Left lung (tissue), 10 donors: ENCODE measurements around the gene PIP5K1B. TPM values are rescaled to one million over a fixed set of nuclear protein-coding genes. Genes with fewer than 3 reads are reported as not detected.

Experiments
- ATAC-seq: fragments of 200-7000 bp; cut with Tn5 transposase; one replicate; pipeline ENCODE4 v1.9.1; 2020; ENCODE audit warnings: moderate library complexity
- DNase-seq, 4 donors: peaks; one replicate each; pipeline ENCODE4 v3.0.0-alpha.2; 2013 to 2020
- H3K27ac ChIP-seq, 2 donors: fragments of 200-600 bp; sonication (generic) in 1 of 2; one replicate each; pipeline versions ENCODE4 v1.5.0 to v1.8.0; 2020 to 2021
- H3K27me3 ChIP-seq, 2 donors: fragments of 200-600 bp; sonication (generic) in 1 of 2; one replicate each; pipeline versions ENCODE4 v1.5.0 to v1.8.0; 2020 to 2021
- H3K36me3 ChIP-seq, 2 donors: fragments of 200-600 bp; sonication (generic) in 1 of 2; one replicate each; pipeline versions ENCODE4 v1.5.0 to v1.8.0; 2020 to 2021
- H3K4me1 ChIP-seq, 2 donors: fragments of 200-600 bp; one replicate each; pipeline ENCODE4 v1.8.0; 2021
- H3K4me3 ChIP-seq, 2 donors: fragments of 200-600 bp; sonication (generic) in 1 of 2; one replicate each; pipeline versions ENCODE4 v1.5.0 to v1.8.0; 2020 to 2021; ENCODE audit warnings: mild to moderate bottlenecking in 1 of 2
- H3K9me3 ChIP-seq, 2 donors: fragments of 200-600 bp; sonication (generic) in 1 of 2; one replicate each; pipeline versions ENCODE4 v1.5.0 to v1.8.0; 2020 to 2021
- CTCF ChIP-seq, 2 donors: fragments of 200-600 bp; sonication (generic) in 1 of 2; IDR thresholded peaks; one replicate each; pipeline versions ENCODE4 v1.5.0 to v1.8.0; 2021; ENCODE audit warnings: antibody characterized with exemption in 2 of 2
- intact Hi-C, 2 donors: fragments of 100-400 bp; cut with DNase I; formaldehyde crosslinking; loops; one replicate each; pipeline versions ENCODE4 v1.11.2 to v1.14.2; 2022
- polyA plus RNA-seq, 6 donors: library from polyadenylated mRNA; unstranded; fragments of 120-200 nt; gene quantifications; one replicate each; pipeline ENCODE4 v1.2.1, GENCODE V29; 2013; ENCODE audit not compliant: insufficient read length in 6 of 6
- total RNA-seq, 2 donors: library from RNA; stranded (reverse); fragmentation: NEBNext Ultra II Directional; extraction: Animal tissue kit (Norgen Biotek cat#: 25700); gene quantifications; one replicate each; pipeline ENCODE4 v1.2.1, GENCODE V29; 2021
- donor health status: DM: no; HTN: yes; CAD: no.
- donor health status: DM: no; HTN: no; CAD: no.

The PIP5K1B gene
- total and polyA plus RNA-seq, 8 donors: 3.1 to 31.0 (median 4.2) TPM

- no peak for ATAC-seq
- intact Hi-C loops: no loop called here
- DNase-seq: no peak
- Histone ChIP-seq H3K4me3 (no peak overlapping the region), H3K4me1 (peaks cover 0 to 9% of the 10 kb centered on the region in 2 donors), H3K27ac (no peak overlapping the region), H3K27me3 (no peaks in the 10 kb centered on the region), H3K36me3 (peaks cover 0 to 3% of the 10 kb centered on the region in 2 donors), H3K9me3 (no peaks in the 10 kb centered on the region)
- TF ChIP-seq CTCF (IDR thresholded peaks at IDR 0.05): no peak
Observed at GRCh38 chr9:68961587-68961986, 256.5 kb downstream of the PIP5K1B start.

- no peak overlapping the region for H3K4me3 ChIP-seq
- ATAC-seq: no peak
- peaks cover 0 to 9% of the 10 kb centered on the region in 2 donors for H3K4me1 ChIP-seq
- TF ChIP-seq CTCF (IDR thresholded peaks at IDR 0.05): no peak
- no peaks in the 10 kb centered on the region for H3K27me3 ChIP-seq
- H3K36me3 ChIP-seq: no peaks in the 10 kb centered on the region
- intact Hi-C loops: no loop called here
- no peak overlapping the region for H3K27ac ChIP-seq
- DNase-seq: no peak
- no peaks in the 10 kb centered on the region for H3K9me3 ChIP-seq
Observed at GRCh38 chr9:68963416-68963815, 258.4 kb downstream of the PIP5K1B start.

GRCh38 chr9:68964102-68964541 lies 259.1 kb downstream of the PIP5K1B start:
- H3K9me3 ChIP-seq: no peaks in the 10 kb centered on the region
- H3K4me1 ChIP-seq: peaks cover 0 to 9% of the 10 kb centered on the region in 2 donors
- DNase-seq: no peak
- H3K27me3 ChIP-seq: no peaks in the 10 kb centered on the region
- ATAC-seq: peak; percentile 29
- no peak overlapping the region for H3K4me3 ChIP-seq
- no peaks in the 10 kb centered on the region for H3K36me3 ChIP-seq
- intact Hi-C loops: no loop called here
- H3K27ac ChIP-seq: peak overlapping the region in 1 of 2 donors; percentile 57
- no peak for TF ChIP-seq CTCF (IDR thresholded peaks at IDR 0.05)

- no peaks in the 10 kb centered on the region for H3K27me3 ChIP-seq
- no peak for DNase-seq
- peaks cover 0 to 11% of the 10 kb centered on the region in 2 donors for H3K4me1 ChIP-seq
- TF ChIP-seq CTCF (IDR thresholded peaks at IDR 0.05): no peak
- H3K36me3 ChIP-seq: no peaks in the 10 kb centered on the region
- ATAC-seq: no peak
- peak overlapping the region in 1 of 2 donors; percentile 57 for H3K27ac ChIP-seq
- no peak overlapping the region for H3K4me3 ChIP-seq
- intact Hi-C loops: no loop called here
- H3K9me3 ChIP-seq: no peaks in the 10 kb centered on the region
Observed at GRCh38 chr9:68964765-68965164, 259.7 kb downstream of the PIP5K1B start.

- Histone ChIP-seq H3K36me3 (no peaks in the 10 kb centered on the region), H3K27ac (no peak overlapping the region), H3K27me3 (no peaks in the 10 kb centered on the region), H3K4me3 (no peak overlapping the region), H3K4me1 (peaks cover 0 to 12% of the 10 kb centered on the region in 2 donors), H3K9me3 (no peaks in the 10 kb centered on the region)
- no peak for ATAC-seq
- no peak for DNase-seq
- intact Hi-C loops: no loop called here
- TF ChIP-seq CTCF (IDR thresholded peaks at IDR 0.05): no peak
Observed at GRCh38 chr9:68966496-68966944, 261.5 kb downstream of the PIP5K1B start.
